ENCODE data around the gene PROKR2.

Gene PROKR2

GRCh38 chr20:5316188-5317158, at the start of gene PROKR2:
PROKR2 (minus strand) TSS chr20:5316954; CDS start chr20:5314369, 2,585 bp downstream.
- Histone ChIP-seq H3K27me3 (ENCODE audit: control insufficient read depth, insufficient read depth, low read length) (peaks cover 46% of the 10 kb centered on the region), H3K9me3 (ENCODE audit: control insufficient read depth, insufficient read depth, low read length) (no peaks in the 10 kb centered on the region), H3K9ac (ENCODE audit: low read depth, low read length) (peak within 1 kb of the TSS; percentile 70), H3K4me3 (ENCODE audit: low read depth, low read length) (peak within 1 kb of the TSS; percentile 85), H3K4me1 (ENCODE audit: control insufficient read depth, insufficient read depth, low read length) (peaks cover 2% of the 10 kb centered on the region), H3K36me3 (ENCODE audit: control insufficient read depth, insufficient read depth, low read length) (no peaks in the 10 kb centered on the region)

- H3K36me3 ChIP-seq (ENCODE audit: control insufficient read depth, insufficient read depth, low read length) = no peaks in the 10 kb centered on the region
- H3K4me1 ChIP-seq (ENCODE audit: control insufficient read depth, insufficient read depth, low read length) = peaks cover 3% of the 10 kb centered on the region
Measured at GRCh38 chr20:5364997-5365597, 48.3 kb upstream of the PROKR2 start.

GRCh38 chr20:5364136-5364821, 47.5 kb upstream of the PROKR2 start:
- peaks cover 2% of the 10 kb centered on the region for H3K9me3 ChIP-seq (ENCODE audit: control insufficient read depth, insufficient read depth, low read length)
- H3K36me3 ChIP-seq (ENCODE audit: control insufficient read depth, insufficient read depth, low read length) = no peaks in the 10 kb centered on the region
- H3K4me3 ChIP-seq (ENCODE audit: low read depth, low read length) = no peak overlapping the region
- no peaks in the 10 kb centered on the region for H3K27me3 ChIP-seq (ENCODE audit: control insufficient read depth, insufficient read depth, low read length)
- H3K4me1 ChIP-seq (ENCODE audit: control insufficient read depth, insufficient read depth, low read length) = peaks cover 3% of the 10 kb centered on the region
- no peak overlapping the region for H3K9ac ChIP-seq (ENCODE audit: low read depth, low read length)

More at GRCh38 chr20:5364997-5365597, 48.3 kb upstream of the PROKR2 start:
- Histone ChIP-seq H3K27me3 (ENCODE audit: control insufficient read depth, insufficient read depth, low read length) (no peaks in the 10 kb centered on the region), H3K4me3 (ENCODE audit: low read depth, low read length) (no peak overlapping the region), H3K9me3 (ENCODE audit: control insufficient read depth, insufficient read depth, low read length) (peaks cover 2% of the 10 kb centered on the region), H3K9ac (ENCODE audit: low read depth, low read length) (no peak overlapping the region)

- H3K36me3 ChIP-seq (ENCODE audit: control insufficient read depth, insufficient read depth, low read length) = no peaks in the 10 kb centered on the region
- H3K4me1 ChIP-seq (ENCODE audit: control insufficient read depth, insufficient read depth, low read length) = peaks cover 3% of the 10 kb centered on the region
- H3K9me3 ChIP-seq (ENCODE audit: control insufficient read depth, insufficient read depth, low read length) = peaks cover 2% of the 10 kb centered on the region
- H3K9ac ChIP-seq (ENCODE audit: low read depth, low read length) = no peak overlapping the region
- no peak overlapping the region for H3K4me3 ChIP-seq (ENCODE audit: low read depth, low read length)
- H3K27me3 ChIP-seq (ENCODE audit: control insufficient read depth, insufficient read depth, low read length) = no peaks in the 10 kb centered on the region
Measured at GRCh38 chr20:5362771-5363170, 46.0 kb upstream of the PROKR2 start.

DNA sequence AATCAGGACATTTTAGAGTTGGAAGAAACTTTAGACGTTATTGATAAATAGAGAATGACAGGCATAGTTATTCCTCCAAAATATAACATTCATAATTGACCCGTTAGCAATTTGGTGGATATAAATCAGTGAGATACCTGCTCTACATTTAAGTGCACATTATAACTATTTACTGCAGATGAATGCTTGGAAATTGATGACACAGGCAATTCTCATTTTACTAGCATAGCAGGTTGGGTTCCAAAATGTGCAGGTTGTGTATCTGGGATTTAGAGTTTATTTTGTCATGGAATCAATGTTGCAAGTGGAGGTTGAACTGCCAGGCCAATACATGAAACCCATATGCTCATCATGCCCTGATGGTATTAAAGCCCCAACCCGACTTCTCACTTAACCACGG, 44.4 kb upstream of the PROKR2 start:
- H3K9me3 ChIP-seq (ENCODE audit: control insufficient read depth, insufficient read depth, low read length) = no peaks in the 10 kb centered on the region
- peaks cover 3% of the 10 kb centered on the region for H3K4me1 ChIP-seq (ENCODE audit: control insufficient read depth, insufficient read depth, low read length)
- no peak overlapping the region for H3K4me3 ChIP-seq (ENCODE audit: low read depth, low read length)

GRCh38 chr20:5357946-5358345, 41.2 kb upstream of the PROKR2 start:
- no peaks in the 10 kb centered on the region for H3K4me1 ChIP-seq (ENCODE audit: control insufficient read depth, insufficient read depth, low read length)
- no peaks in the 10 kb centered on the region for H3K9me3 ChIP-seq (ENCODE audit: control insufficient read depth, insufficient read depth, low read length)
- H3K36me3 ChIP-seq (ENCODE audit: control insufficient read depth, insufficient read depth, low read length) = no peaks in the 10 kb centered on the region
- H3K4me3 ChIP-seq (ENCODE audit: low read depth, low read length) = no peak overlapping the region
- H3K9ac ChIP-seq (ENCODE audit: low read depth, low read length) = no peak overlapping the region
- no peaks in the 10 kb centered on the region for H3K27me3 ChIP-seq (ENCODE audit: control insufficient read depth, insufficient read depth, low read length)

More for the DNA sequence above, 44.4 kb upstream of the PROKR2 start:
- no peaks in the 10 kb centered on the region for H3K27me3 ChIP-seq (ENCODE audit: control insufficient read depth, insufficient read depth, low read length)
- no peak overlapping the region for H3K9ac ChIP-seq (ENCODE audit: low read depth, low read length)
- no peaks in the 10 kb centered on the region for H3K36me3 ChIP-seq (ENCODE audit: control insufficient read depth, insufficient read depth, low read length)

GRCh38 chr20:5356941-5357340, 40.2 kb upstream of the PROKR2 start:
- H3K36me3 ChIP-seq (ENCODE audit: control insufficient read depth, insufficient read depth, low read length) = no peaks in the 10 kb centered on the region
- H3K4me1 ChIP-seq (ENCODE audit: control insufficient read depth, insufficient read depth, low read length) = no peaks in the 10 kb centered on the region
- no peak overlapping the region for H3K4me3 ChIP-seq (ENCODE audit: low read depth, low read length)
- no peaks in the 10 kb centered on the region for H3K27me3 ChIP-seq (ENCODE audit: control insufficient read depth, insufficient read depth, low read length)
- no peak overlapping the region for H3K9ac ChIP-seq (ENCODE audit: low read depth, low read length)
- no peaks in the 10 kb centered on the region for H3K9me3 ChIP-seq (ENCODE audit: control insufficient read depth, insufficient read depth, low read length)

DNA sequence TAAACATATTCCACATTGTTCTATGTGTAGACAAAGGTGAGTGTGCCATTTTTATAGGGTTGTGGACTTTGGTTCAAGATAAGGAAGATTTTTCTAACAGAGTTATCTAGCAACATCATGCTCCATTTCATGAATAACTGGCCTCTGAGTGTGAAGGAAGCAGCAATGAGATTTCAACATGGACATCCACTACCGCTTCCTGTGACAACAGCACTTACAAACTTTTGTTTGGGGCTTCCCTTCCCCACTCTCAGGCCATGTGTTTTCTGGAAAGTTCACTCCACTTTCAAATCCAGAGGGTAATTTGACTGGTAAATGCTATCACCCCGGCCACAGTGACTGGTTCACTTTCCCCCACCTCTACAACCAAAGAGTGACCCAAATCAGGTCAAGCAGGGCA, 38.1 kb upstream of the PROKR2 start:
- H3K4me3 ChIP-seq (ENCODE audit: low read depth, low read length) = no peak overlapping the region
- no peaks in the 10 kb centered on the region for H3K4me1 ChIP-seq (ENCODE audit: control insufficient read depth, insufficient read depth, low read length)
- H3K36me3 ChIP-seq (ENCODE audit: control insufficient read depth, insufficient read depth, low read length) = no peaks in the 10 kb centered on the region
- H3K27me3 ChIP-seq (ENCODE audit: control insufficient read depth, insufficient read depth, low read length) = no peaks in the 10 kb centered on the region
- no peak overlapping the region for H3K9ac ChIP-seq (ENCODE audit: low read depth, low read length)
- H3K9me3 ChIP-seq (ENCODE audit: control insufficient read depth, insufficient read depth, low read length) = no peaks in the 10 kb centered on the region

GRCh38 chr20:5353624-5354496, 37.1 kb upstream of the PROKR2 start:
- no peaks in the 10 kb centered on the region for H3K9me3 ChIP-seq (ENCODE audit: control insufficient read depth, insufficient read depth, low read length)
- H3K9ac ChIP-seq (ENCODE audit: low read depth, low read length) = no peak overlapping the region
- no peak overlapping the region for H3K4me3 ChIP-seq (ENCODE audit: low read depth, low read length)
- no peaks in the 10 kb centered on the region for H3K4me1 ChIP-seq (ENCODE audit: control insufficient read depth, insufficient read depth, low read length)
- H3K36me3 ChIP-seq (ENCODE audit: control insufficient read depth, insufficient read depth, low read length) = no peaks in the 10 kb centered on the region
- no peaks in the 10 kb centered on the region for H3K27me3 ChIP-seq (ENCODE audit: control insufficient read depth, insufficient read depth, low read length)

DNA sequence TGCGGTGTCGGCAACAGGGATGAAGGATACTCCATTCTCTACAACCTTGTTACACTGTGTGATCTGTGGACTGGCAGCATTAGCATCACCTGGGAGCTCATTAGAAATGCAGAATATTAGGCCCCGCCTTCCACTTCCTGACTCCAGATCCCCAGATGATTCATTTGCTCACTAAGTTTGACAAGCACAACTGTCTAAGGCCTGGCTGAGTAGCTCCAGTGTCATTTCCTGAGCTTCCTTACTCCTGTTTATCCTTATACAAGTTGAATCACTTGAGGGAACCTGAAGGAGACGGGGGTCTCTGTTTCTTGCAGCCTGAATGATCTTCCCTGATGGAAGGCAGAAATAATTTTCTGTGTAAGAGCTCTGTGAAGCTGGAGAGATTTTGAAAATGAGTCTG, 32.7 kb upstream of the PROKR2 start:
- Histone ChIP-seq H3K9ac (ENCODE audit: low read depth, low read length) (no peak overlapping the region), H3K36me3 (ENCODE audit: control insufficient read depth, insufficient read depth, low read length) (no peaks in the 10 kb centered on the region), H3K4me3 (ENCODE audit: low read depth, low read length) (no peak overlapping the region), H3K4me1 (ENCODE audit: control insufficient read depth, insufficient read depth, low read length) (no peaks in the 10 kb centered on the region), H3K9me3 (ENCODE audit: control insufficient read depth, insufficient read depth, low read length) (no peaks in the 10 kb centered on the region), H3K27me3 (ENCODE audit: control insufficient read depth, insufficient read depth, low read length) (no peaks in the 10 kb centered on the region)

- no peaks in the 10 kb centered on the region for H3K27me3 ChIP-seq (ENCODE audit: control insufficient read depth, insufficient read depth, low read length)
- H3K4me1 ChIP-seq (ENCODE audit: control insufficient read depth, insufficient read depth, low read length) = no peaks in the 10 kb centered on the region
- H3K36me3 ChIP-seq (ENCODE audit: control insufficient read depth, insufficient read depth, low read length) = no peaks in the 10 kb centered on the region
- no peak overlapping the region for H3K9ac ChIP-seq (ENCODE audit: low read depth, low read length)
- H3K9me3 ChIP-seq (ENCODE audit: control insufficient read depth, insufficient read depth, low read length) = no peaks in the 10 kb centered on the region
- no peak overlapping the region for H3K4me3 ChIP-seq (ENCODE audit: low read depth, low read length)
Measured at GRCh38 chr20:5342021-5342420, 25.3 kb upstream of the PROKR2 start.

Measured in iPS-15b (cell line).